Activated CD4-positive, alpha-beta T cell treated with anti-CD3 and anti-CD28 coated beads, Interleukin-10, Interleukin-2, amounts not matched to agents 100 ng/mL and 50 ng/mL, durations not matched to agents 16 hours and 8 hours (primary cell): ENCODE results near the gene MORN1.
"Not testable (repeated sequence)": the region's sequence is repeated elsewhere in the genome, so short reads cannot be mapped to it uniquely, and the experiment has no call there.

Experiments used
- DNase-seq: peaks from one replicate; pipeline ENCODE4 v3.0.0-alpha.2; 2020

Gene MORN1

DNA sequence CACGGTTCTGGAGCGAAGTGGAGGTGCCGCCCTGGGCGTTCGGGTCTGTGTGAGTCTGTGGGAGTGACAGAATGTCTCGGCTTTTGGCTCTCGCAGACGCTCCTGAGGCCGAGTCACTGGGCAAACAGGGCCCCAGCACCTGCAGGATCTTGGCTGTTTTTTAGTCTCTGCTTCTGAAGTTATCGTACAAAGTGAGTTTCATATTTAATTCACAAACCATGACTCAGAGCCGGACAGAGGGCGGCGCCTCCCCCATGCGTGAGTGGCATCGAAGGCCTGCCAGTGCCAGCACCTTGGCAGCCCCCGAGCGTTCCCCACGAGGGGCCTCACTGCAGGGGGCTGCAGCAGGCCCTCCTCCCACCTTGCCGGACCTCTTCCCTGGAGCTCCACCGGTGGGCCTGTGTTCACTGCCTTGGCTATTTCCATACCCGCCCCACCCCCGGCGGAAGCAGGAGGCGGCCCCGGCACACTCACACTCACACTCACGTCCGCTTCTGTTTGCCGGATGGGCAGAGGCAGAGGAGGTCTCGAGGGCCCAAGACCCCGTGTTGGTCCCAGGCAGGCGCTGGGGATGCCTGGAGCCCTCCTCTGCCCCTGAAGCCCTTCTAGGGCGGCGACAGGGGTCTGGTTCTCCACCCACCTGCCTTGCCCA, 56.3 kb downstream of the MORN1 start:
- no peak for DNase-seq

DNA sequence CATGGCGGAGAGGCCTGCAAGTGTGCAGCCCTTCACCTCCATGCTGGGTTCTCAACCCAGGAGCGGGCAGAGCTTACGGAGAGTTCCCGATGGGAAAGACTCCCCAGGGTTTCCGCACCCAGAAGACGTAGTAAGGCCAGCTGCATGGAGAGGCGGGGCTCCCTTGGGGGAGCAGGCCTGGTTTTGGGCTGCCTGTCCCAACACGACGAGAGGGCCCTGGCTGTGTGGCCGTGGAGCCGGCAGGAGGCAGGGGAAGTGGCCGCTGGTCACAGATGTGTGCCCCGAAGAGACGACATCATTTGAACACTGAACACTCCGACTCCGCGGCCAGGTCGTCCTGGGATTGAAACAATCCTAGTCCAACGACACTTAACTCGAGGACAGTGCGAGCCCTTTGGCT, 57.0 kb downstream of the MORN1 start:
- no peak for DNase-seq

DNA sequence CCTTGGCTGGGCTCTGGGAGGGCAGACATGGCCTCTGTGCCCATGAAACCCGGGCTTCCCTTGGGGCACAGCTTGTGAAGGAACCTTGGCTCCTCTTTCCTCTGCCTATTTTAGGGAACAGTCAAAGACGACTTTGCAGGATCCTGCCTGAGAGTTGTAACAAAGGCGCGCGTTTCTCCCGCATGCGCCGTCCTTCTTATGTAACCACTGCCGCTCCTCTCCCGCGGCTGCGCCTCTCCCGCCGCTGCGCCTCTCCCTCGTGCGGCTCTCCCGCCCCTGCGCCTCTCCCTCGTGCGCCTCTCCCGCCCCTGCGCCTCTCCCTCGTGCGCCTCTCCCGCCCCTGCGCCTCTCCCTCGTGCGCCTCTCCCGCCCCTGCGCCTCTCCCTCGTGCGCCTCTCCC, 59.8 kb downstream of the MORN1 start:
- DNase-seq = not testable (repeated sequence)

DNA sequence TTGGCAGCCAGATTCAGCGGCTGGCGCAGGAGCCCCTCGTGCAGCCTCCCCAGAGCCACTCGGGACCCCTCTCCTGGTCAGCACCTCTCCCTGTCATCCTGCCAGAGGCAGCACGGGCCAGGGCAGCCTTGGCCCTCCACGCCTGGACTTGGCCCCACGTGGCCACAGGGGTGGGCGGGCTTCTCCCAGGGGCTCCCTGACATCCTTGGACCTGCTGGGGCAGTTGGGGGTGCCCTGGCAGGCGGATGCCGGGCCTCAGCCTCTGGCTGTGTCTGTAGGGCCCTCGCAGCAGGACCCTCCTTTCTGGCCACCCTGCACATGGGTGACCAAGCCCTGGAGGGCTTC, 60.2 kb downstream of the MORN1 start:
- no peak for DNase-seq

DNA sequence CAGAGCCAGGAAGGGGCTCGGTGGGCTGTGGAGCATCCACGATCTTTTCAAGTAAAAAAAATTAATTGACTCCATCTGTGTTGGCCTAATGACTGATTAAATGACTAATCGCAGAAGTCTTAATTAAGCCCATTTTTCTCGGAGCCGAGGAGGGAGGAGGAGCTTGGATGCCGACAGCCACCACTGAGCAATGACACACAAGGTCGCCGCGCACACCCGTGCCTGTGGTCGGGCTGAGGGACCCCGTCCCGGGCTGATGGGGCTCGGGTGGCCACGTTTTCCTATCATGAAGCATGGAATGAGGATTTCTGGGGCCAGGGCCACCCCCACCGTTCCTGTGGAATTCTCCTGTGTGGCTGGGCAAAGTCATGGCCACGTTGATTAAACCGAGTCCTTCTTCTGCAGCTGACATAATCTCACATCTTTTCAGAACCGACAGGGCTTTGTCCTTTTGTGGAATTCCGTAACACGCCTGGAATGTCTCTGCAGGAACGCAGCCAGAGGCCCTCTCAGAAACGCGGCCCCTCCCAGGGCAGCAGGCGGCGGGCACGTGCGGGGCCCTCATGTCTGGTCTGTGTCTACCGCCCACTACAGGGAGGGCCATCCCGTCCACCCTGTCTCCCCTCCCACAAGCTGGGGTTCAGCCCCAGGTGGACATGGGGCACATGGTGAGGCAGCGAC, 60.7 kb downstream of the MORN1 start:
- DNase-seq = no peak

DNA sequence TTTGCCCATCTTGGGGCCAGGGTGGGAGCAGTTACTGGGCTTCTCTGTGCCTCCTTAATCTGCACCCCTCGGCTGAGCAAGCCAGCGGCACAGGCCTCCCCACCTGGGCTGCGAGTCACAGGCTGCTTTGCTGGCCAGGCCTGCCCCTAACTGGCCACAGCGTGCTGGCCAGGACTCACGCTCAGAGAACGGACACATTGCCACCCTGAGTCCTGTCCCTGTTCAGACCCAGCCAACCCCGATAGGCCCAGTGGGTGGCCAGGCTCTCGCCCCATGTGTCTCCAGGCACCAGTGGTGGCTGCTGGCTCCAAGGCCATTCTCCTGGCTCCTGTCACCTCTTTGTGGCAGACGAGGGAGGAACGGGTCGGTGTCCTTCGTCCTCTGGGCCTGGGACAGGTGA, 61.3 kb downstream of the MORN1 start:
- DNase-seq = no peak

DNA sequence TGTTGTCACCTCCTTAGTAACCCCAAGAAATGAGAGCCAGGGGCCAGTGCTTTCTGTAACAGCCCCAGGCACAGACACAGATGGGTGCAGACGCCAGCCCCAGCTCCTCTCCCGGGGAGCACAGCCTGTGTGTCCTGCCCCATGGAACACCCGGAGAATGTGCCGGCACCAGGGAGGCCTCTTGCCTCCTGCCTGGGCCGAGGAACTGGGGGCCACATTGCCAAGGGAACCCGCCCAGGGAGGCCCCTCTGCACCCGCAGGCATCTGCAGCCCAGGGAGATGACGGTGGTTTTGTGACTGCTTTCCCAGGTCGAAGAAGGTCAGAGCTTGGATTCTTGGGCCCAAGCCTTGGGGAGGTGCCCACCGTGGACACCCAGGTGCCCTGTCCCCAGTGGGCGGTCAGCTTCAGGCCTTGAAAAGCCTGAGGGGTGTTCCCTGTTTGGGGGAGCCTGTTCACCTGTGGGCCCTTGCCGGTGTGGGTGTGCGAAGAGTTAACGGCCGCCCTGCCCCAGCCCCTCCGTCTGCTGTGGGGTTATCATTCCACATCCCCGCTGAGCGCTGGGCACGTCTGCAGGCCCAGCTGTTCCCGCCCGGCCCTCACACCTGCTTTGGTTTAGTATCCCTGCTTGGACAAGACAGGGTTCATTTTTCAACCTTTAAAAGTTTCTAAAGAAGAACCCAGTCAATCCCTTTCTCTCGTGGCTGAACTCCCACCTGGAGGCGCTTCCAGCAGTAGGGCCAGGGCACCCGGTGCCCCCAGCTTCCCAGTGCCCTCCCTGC, 62.5 kb downstream of the MORN1 start:
- no peak for DNase-seq

DNA sequence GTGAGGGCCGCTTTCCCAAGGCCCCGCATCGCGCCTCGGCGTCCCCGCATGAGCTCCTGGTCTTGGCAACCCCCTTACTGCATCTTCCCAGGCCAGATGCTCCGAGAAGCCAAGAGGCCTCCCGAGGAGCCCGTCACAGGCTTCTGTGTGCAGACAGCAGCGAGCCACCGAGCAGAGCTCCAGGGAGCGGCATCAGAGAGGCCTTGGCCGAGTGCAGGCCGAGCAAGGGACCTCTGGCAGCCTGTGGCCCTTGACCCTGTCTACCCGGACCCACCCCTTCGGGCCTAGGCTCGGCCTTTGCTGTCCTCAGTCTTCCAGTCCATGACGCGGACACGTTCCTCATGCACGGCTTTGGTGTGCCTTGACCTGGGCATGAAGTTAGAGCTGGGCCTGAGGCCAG, 63.5 kb downstream of the MORN1 start:
- DNase-seq = no peak

DNA sequence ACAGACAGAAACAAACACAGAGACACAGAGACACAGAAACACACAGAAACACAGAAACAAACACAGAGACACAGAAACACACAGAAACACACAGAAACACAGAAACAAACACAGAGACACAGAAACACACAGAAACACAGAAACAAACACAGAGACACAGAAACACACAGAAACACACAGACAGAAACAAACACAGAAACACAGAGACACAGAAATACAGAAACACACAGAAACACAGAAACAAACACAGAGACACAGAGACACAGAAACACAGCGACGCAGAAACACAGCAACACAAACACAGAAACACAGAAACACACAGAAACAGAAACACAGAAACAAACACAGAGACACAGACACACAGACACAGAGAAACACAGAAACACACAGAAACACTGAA, 64.2 kb downstream of the MORN1 start:
- not testable (repeated sequence) for DNase-seq

DNA sequence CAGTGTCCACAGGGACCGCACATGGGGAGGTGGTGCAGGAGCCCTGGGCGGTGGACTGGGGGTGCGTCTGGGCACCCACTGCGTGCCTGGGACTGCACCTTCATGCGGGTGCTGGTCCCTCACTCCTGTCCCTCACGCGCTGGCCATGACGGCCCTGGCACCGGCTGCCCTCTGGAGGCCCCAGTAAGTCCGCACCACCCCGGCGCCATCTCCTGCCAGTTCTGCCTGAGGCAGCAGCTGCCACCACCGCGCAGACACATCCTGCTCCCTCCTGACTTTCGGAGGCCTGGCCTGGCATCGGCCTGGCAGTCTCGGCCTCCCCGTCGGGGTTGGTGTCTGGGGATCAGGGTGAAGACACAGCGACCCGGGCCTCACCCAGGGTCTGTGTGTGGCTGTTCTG, 64.8 kb downstream of the MORN1 start:
- DNase-seq = no peak

DNA sequence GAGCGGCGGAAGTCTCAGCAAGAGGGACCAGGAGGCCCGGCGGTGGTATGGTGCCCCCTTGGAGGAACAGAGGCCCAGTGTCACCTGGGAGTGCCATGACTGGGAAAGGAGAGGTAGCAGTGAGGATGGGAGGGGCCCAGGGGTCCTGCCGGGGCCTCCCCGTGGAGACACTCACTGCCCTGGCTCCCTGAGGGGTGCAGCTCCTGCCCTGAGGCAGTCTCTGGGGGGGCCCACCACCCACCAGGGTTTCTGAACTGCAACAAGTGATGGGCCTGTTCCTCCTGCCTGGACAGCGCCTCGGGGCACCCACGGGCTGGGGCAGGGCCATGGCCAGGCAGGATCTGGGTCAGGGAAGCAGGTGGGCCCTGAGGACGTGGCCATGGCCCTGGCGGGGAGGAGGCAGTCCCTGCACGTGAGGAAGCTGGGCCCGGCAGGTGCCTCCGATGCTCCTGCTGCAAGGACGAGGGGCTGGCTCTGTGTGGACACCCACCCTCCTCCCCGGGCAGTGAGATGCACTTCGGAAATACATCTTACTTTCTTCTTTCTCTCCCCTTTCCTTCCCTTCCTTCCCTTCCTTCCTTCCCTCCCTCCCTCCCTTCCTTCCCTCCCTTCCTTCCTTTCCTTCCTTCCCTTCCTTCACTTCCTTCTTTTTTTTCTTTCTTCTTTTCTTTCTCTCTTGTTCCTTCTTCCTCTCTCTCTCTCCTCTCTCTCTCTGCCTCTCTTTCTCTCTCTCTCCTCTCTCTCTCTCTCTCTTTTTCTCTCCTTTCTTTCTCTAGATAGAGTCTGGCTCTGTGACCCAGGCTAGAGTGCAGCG, 66.6 kb downstream of the MORN1 start:
- DNase-seq = no peak

DNA sequence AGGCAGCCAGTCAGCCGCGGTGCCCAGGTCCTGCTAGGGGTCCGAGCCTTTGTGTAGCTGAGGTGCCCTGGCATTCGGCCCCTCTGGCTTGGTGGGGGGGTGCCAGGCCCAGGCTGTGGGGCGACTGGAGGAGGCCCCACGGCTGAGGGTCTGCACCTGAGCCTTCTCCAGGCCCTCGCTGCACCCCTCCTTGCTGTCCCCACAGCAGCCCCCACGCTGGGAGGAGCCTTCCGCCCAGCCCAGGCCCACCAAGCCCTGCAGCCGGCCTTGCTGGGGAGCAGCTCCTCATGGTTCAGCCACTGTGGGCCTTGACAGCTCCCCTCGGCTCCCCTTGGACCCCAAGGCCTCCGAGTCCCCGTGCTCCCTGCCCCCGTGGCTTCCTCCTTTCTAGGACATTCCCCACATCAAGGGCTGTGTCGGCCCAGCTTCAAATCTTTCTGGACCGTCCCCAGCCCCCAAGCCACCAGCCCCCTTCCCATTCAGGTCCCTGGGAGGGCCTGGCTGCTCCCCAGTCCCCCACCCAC, 67.8 kb downstream of the MORN1 start:
- DNase-seq = no peak

DNA sequence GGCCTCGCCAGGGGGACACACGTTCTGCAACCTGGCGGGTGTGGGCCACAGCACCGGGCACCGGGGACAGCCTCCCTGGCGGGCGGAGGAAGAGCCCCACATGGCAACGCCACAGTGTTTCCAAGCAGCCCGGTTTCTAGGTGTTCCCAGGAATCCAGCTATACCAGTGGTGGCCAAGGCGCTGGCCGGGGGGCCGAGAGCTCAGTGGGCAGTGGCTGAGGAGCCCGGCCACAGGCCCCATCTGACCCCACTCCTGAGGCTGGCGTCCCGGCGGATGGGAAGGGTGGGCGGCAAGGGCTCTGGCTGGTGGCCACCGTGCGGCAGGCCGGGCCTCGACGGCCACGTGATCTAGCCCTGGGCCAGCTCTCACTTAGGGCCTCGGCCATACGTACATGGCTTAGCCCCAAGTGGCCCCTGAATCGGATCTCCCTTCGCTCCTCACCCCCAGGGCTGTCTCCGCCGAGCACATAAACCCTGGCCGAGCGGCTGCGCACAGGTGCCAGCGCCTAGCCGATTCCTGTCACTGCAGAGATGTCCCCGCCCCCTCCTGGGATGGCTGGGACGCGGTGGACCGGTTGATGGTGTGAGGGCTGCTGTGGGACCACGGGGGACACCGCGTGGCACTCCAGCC, 68.7 kb downstream of the MORN1 start:
- no peak for DNase-seq

DNA sequence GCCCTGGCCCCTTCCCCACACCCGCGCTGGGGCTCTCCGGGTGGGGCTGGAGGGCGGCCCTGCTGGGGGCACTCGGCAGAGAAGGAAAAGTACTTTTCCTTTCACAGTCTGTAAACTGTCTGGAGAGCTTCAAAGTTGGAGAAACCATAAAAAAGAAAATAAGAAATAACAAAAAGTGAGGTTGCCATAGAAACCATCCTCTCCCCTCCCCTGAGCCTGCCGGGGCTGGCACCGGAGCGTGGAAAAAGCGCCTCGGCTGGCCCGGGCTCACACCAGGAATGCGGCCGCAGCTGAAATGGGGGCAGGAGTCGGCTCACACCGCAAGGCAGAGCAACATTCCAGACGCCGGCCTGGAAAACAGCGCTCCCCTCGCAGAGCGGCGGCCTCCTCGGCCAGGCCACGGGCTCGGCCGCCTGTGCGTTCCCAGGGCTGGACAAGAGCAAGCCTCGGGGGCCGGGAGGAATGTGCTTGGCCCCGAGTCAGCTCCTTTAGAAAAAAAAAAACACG, 69.2 kb downstream of the MORN1 start:
- no peak for DNase-seq

DNA sequence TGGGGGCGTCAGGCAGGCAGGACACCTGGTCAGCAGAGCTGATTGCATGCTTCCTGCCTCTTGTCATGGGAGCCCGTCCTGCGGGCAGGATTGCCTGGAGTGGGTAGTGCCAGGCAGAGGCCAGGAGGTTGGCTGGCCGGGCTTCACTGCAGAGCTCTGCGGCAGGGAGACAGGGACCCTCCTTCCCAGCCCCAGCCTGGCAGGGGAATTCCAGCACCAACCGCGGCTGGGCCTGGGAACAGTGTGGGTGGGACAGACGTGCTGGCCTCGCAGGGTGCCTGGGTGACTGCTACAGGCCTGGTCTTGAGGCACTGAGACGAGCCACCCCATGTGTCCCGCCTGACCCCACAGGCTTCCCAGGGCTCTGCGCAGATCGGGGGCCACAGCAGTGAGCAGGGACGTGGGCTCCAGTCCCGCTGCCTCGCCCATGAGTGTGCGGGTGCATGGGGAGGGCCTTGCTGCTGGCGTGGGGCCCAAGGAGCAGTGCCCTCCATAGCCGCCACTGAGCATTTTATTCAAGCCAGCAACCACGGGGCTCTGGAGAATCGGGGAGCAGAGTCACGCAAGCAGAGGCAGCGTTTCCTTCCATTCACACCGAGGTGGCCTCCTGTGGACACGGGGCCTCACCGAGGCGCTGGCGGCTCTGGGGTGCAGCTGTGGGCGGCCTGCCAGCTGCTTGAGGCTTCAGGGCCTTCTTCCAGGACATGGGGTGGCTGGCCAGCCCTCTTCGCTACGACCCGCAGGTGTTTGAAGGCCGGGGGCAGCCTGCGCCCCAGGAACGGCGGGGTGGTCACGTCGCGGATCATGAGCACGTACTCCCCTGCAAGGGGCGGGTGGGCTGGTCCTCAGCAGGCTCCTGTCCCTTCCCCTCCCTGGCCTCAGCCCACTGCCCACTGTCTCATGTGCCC, 70.3 kb downstream of the MORN1 start:
- no peak for DNase-seq

DNA sequence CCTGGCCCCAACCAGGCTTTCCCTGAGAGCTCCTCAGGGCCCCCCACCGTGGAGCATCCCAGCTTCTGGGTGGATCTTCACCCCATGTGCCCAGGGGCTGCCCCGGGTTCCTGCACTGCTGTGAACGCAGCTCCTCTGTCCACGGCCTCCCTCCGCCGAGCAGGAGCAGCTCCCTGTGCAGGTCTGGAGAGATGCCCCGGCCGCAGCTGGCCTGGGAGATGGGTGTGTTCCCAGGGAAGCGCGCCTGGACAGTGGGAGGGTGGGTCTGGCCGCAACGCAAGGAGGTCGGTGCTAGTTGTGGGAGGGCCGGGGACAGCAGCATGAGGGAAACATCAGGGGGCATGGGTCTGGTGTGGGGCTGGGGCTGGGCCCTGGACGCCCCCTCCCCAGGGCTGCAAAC, 71.3 kb downstream of the MORN1 start:
- no peak for DNase-seq

DNA sequence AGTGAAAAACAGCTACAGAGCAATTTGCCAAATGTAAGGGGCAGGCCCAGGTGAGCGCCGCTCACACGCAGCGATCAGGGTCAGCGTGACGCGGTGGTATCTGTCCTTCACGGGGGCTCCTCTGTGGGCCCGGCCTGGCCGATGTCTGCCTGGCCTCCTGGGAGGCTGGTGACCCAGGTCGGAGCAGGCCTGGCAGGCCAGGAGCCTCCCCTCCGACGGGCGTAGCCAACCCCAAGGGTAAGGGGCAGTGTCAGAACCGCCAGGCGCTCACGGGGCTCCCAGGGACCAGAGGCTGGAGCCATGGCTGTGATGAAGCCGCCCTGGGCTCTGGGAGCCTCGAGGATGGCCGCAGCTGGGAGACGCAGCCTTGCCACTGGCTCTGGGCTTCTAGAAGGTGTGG, 72.1 kb downstream of the MORN1 start:
- no peak for DNase-seq

DNA sequence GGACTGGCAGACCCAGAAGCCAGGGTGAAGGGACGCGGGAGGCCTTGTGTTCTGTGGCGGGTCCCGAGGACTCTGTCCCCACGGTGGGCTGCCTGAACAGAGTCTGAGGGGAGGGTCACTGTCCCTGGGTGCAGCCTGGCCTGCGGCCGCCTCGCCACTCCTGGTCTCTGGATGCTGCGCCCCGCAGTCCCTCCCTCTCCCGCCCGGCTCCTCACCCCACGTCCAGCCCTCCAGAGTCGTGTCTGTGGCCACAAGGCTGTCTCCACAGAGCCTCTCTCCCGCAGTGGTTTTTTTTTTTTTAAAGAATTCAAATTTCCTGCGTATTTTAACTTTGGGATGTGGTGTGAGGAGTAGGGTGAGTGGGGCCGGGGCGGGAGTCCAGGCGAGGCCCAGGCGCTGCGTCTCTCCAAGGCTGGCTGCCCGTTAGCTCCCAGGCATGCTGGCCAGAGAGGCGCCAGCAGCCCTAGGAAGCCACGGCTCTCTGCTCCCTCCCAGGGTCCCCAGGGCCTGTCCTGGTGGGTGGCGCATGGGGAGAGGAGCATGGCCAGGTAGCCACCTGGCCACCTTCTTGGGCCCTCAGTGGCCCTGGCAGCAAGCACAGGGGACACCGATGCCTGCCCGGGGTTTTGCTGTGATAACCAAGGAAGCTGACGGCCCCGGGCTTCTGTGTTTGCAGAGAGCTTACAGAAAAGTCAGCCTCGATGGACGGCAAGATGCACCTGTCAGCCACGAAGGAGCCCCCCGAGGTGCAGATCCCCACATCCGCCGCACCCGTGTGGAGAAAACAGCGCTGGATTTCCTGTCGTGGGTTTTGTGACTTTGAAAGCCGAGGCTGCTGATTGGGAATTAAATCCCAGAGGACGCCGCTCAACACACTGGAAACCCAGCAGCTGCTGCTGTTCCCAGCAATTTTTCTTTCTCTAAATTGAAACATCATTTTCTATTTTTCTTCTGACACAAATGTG, 72.8 kb downstream of the MORN1 start:
- DNase-seq = no peak

DNA sequence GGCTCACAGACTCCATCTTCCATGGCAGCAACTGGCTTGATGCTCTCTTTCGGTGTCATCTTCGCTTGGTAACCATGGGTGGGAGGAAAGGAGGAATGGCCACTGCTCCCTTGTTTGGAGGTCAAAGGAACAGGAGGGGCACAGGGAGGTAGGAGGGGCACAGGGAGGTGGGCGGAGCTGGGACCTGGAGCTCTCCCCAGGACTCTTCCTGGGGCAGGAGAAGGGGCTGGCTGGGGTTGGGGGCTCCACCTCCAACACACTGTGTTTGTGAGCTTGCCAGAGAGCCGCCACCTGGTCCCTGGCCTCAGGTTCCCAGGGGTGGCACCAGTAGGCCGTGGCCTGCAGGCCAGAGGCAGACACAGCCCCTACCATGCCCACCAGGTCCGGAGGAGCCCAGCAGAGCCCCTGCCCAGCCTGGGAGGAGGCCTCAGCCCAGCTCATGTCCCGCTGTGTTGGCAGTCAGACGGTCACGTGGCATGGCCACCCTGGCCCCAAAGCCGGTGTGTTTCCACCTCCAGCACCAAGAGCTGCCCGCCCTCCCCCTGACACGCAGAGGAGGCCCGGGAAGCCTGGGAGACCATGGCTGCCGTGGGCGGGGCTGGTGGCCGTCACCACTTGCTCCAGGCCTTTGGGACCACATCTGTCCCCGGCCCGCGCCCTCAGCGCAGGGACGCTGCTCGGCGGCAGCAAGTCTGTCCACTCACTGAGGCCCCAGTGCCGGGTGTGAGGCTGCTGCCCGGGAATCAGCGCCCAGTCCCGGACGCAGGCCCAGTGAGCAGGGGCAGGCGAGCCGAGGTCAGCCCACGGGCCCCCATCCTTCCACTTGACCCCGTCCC, 73.9 kb downstream of the MORN1 start:
- DNase-seq = no peak
